Loucy (cell line): ENCODE results near the gene IL10RB.
A peak's percentile ranks its signal among the peaks of the same experiment; 100 is the strongest.

ENCODE experiments used
- H2AFZ ChIP-seq: fragments of 200-600 bp; sonication (generic); 2 replicates; pipeline ENCODE4 v1.6.0; 2016; ENCODE audit warnings: antibody characterized with exemption, mild to moderate bottlenecking, low read length, moderate library complexity
- H3F3A ChIP-seq: fragments of 200-600 bp; 2 replicates; pipeline ENCODE4 v1.6.0; 2016; ENCODE audit warnings: antibody characterized with exemption, low read depth, mild to moderate bottlenecking
- H3K27me3 ChIP-seq: fragments of 200-600 bp; sonication (generic); 2 replicates; pipeline ENCODE4 v1.6.1; 2014; ENCODE audit warnings: low read length, mild to moderate bottlenecking; ENCODE audit not compliant: insufficient read depth, poor library complexity, severe bottlenecking
- H3K36me3 ChIP-seq: fragments of 200-600 bp; sonication (generic); 2 replicates; pipeline ENCODE4 v1.6.1; 2016; ENCODE audit warnings: low read length; ENCODE audit not compliant: insufficient read depth
- H3K4me1 ChIP-seq: fragments of 200-600 bp; sonication (generic); 2 replicates; pipeline ENCODE4 v1.5.1; 2014; ENCODE audit warnings: low read length, mild to moderate bottlenecking; ENCODE audit not compliant: insufficient read depth, poor library complexity, severe bottlenecking
- H3K4me2 ChIP-seq: fragments of 200-600 bp; sonication (generic); 2 replicates; pipeline ENCODE4 v1.6.0; 2014; ENCODE audit warnings: antibody characterized with exemption, low read length, low read depth, mild to moderate bottlenecking; ENCODE audit not compliant: poor library complexity, severe bottlenecking
- H3K4me3 ChIP-seq: fragments of 200-600 bp; sonication (generic); 2 replicates; pipeline ENCODE4 v1.5.1; 2014; ENCODE audit warnings: low read length, mild to moderate bottlenecking, mixed read lengths; ENCODE audit not compliant: poor library complexity, severe bottlenecking
- H3K79me2 ChIP-seq: fragments of 200-600 bp; sonication (generic); 2 replicates; pipeline ENCODE4 v1.6.1; 2014; ENCODE audit warnings: low read length; ENCODE audit not compliant: insufficient read depth
- H3K9ac ChIP-seq: fragments of 200-600 bp; sonication (generic); 2 replicates; pipeline ENCODE4 v1.6.0; 2014; ENCODE audit warnings: mild to moderate bottlenecking, low read depth, low read length, moderate library complexity; ENCODE audit not compliant: poor library complexity, severe bottlenecking
- H3K9me2 ChIP-seq: fragments of 200-600 bp; sonication (generic); replicated peaks from 2 replicates; pipeline ENCODE4 v1.6.1; 2016; ENCODE audit warnings: low read depth, low read length, mixed read lengths
- H3K9me3 ChIP-seq: fragments of 200-600 bp; sonication (generic); 2 replicates; pipeline ENCODE4 v1.6.1; 2014; ENCODE audit warnings: mild to moderate bottlenecking, antibody characterized with exemption, low read length, low read depth; ENCODE audit not compliant: insufficient read depth
- H4K20me1 ChIP-seq: fragments of 200-600 bp; sonication (generic); 2 replicates; pipeline ENCODE4 v1.6.0; 2014; ENCODE audit warnings: antibody characterized with exemption, low read length, mild to moderate bottlenecking; ENCODE audit not compliant: insufficient read depth, poor library complexity, severe bottlenecking
- EZH2phosphoT487 ChIP-seq: fragments of 200-600 bp; IDR thresholded peaks from 2 replicates; pipeline ENCODE4 v1.6.1; 2018; ENCODE audit warnings: antibody characterized with exemption, mild to moderate bottlenecking, moderate library complexity, borderline replicate concordance
- TF ChIP-seq, protein P1 (sequence below): fragments of 200-600 bp; sonication (generic); conservative IDR thresholded peaks from 2 replicates; pipeline ENCODE4 v1.5.1; 2014; ENCODE audit warnings: mild to moderate bottlenecking, antibody characterized with exemption, low read length

The IL10RB gene

DNA sequence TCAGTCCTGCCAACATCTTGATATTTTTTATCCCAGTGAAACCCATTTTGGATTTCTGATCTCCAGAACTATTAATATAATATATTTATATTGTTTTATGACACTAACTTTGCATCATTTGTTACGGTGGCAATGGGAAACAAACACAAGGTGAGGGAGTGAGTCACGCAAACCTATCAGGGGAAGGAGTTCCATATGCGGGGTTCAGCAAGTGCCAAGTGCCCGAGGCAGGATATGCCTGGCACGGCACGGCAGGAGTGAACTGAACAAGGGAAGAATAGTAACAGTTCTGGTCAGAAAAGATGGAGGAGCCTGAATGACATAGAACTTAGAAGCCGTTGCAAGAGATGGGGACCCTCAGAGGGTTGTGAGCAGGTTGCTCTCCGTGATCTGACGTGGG lies 7.7 kb upstream of the IL10RB start:
- no peaks in the 10 kb centered on the region for H3K9me3 ChIP-seq
- peaks cover 5% of the 10 kb centered on the region; the same call in 1 of the 2 replicates for H3F3A ChIP-seq
- H3K9ac ChIP-seq, result no peak overlapping the region
- H4K20me1 ChIP-seq, result peaks cover 12% of the 10 kb centered on the region
- peaks cover 55% of the 10 kb centered on the region for H3K79me2 ChIP-seq
- H3K9me2 ChIP-seq, result no peaks in the 10 kb centered on the region
- no peaks in the 10 kb centered on the region for H3K27me3 ChIP-seq
- H3K4me1 ChIP-seq, result peaks cover 12% of the 10 kb centered on the region
- H3K36me3 ChIP-seq, result peaks cover 92% of the 10 kb centered on the region
- no peak for TF ChIP-seq EZH2phosphoT487
- TF ChIP-seq, protein P1, sequence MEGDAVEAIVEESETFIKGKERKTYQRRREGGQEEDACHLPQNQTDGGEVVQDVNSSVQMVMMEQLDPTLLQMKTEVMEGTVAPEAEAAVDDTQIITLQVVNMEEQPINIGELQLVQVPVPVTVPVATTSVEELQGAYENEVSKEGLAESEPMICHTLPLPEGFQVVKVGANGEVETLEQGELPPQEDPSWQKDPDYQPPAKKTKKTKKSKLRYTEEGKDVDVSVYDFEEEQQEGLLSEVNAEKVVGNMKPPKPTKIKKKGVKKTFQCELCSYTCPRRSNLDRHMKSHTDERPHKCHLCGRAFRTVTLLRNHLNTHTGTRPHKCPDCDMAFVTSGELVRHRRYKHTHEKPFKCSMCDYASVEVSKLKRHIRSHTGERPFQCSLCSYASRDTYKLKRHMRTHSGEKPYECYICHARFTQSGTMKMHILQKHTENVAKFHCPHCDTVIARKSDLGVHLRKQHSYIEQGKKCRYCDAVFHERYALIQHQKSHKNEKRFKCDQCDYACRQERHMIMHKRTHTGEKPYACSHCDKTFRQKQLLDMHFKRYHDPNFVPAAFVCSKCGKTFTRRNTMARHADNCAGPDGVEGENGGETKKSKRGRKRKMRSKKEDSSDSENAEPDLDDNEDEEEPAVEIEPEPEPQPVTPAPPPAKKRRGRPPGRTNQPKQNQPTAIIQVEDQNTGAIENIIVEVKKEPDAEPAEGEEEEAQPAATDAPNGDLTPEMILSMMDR, result no peak
- no peak overlapping the region for H3K4me2 ChIP-seq
- H2AFZ ChIP-seq, result no peak overlapping the region
- H3K4me3 ChIP-seq, result no peak overlapping the region

GRCh38 chr21:33259428-33259827 lies 6.7 kb upstream of the IL10RB start:
- no peak overlapping the region for H2AFZ ChIP-seq
- peaks cover 62% of the 10 kb centered on the region for H3K79me2 ChIP-seq
- H3F3A ChIP-seq, result peaks cover 5% of the 10 kb centered on the region; the same call in 1 of the 2 replicates
- H3K9me2 ChIP-seq, result no peaks in the 10 kb centered on the region
- no peak overlapping the region for H3K4me2 ChIP-seq
- no peak for TF ChIP-seq EZH2phosphoT487
- TF ChIP-seq, protein P1, result no peak
- no peak overlapping the region for H3K9ac ChIP-seq
- peaks cover 92% of the 10 kb centered on the region for H3K36me3 ChIP-seq
- H4K20me1 ChIP-seq, result peaks cover 16% of the 10 kb centered on the region
- peaks cover 12% of the 10 kb centered on the region for H3K4me1 ChIP-seq
- H3K4me3 ChIP-seq, result no peak overlapping the region
- no peaks in the 10 kb centered on the region for H3K27me3 ChIP-seq
- H3K9me3 ChIP-seq, result no peaks in the 10 kb centered on the region

- H4K20me1 ChIP-seq, result peaks cover 21% of the 10 kb centered on the region
- H3F3A ChIP-seq, result peaks cover 6% of the 10 kb centered on the region; the same call in 1 of the 2 replicates
- no peaks in the 10 kb centered on the region for H3K27me3 ChIP-seq
- H3K79me2 ChIP-seq, result peaks cover 62% of the 10 kb centered on the region
- TF ChIP-seq EZH2phosphoT487, result no peak
- TF ChIP-seq, protein P1, result no peak
- peaks cover 12% of the 10 kb centered on the region for H3K4me1 ChIP-seq
- H3K36me3 ChIP-seq, result peaks cover 92% of the 10 kb centered on the region
- H3K9me3 ChIP-seq, result no peaks in the 10 kb centered on the region
- no peak overlapping the region for H3K4me3 ChIP-seq
- no peaks in the 10 kb centered on the region for H3K9me2 ChIP-seq
- H3K4me2 ChIP-seq, result no peak overlapping the region
- H2AFZ ChIP-seq, result no peak overlapping the region
- H3K9ac ChIP-seq, result peak overlapping the region; percentile 28
These were observed 6.2 kb upstream of the IL10RB start for GRCh38 chr21:33259995-33260394.
